ENCODE measurements around the gene DCC.

DNA sequence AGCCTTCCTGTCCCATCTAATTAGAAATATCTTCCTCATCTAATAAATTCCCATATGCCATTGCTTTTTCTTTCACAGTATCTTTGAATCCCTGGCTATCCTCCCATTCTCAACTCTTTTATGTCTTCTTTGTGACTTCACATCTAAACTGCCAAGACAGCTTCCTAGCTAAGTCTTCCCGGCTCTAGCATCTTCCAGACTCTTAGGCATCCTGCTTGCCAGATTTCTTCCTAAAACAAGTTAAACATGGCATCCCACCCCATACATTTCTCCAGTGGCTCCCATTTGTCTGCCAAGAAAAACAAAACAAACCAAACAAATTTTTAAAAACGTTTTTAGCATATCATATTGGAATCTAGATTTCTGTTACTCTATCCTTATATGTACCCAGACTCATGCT is 1132.5 kb downstream of the DCC start:
- TF ChIP-seq BDP1 (IDR thresholded peaks at IDR 0.05; ENCODE audit: insufficient read depth, insufficient read length) (no peak), NFIX (CRISPR knock-in tag; IDR thresholded peaks at IDR 0.05; ENCODE audit: low read depth) (no peak), JUND (IDR thresholded peaks at IDR 0.05; ENCODE audit: borderline replicate concordance, low read depth, low read length) (no peak), JUND (tag; IDR thresholded peaks at IDR 0.05; ENCODE audit: borderline replicate concordance, low read depth, low read length) (no peak), RFX5 (IDR thresholded peaks at IDR 0.05; ENCODE audit: low read depth, low read length) (no peak), SMARCA4 (IDR thresholded peaks at IDR 0.05) (no peak), MYC (IDR thresholded peaks at IDR 0.05; ENCODE audit: low read depth, low read length) (no peak), MYC (CRISPR knock-in tag; IDR thresholded peaks at IDR 0.05; ENCODE audit: borderline replicate concordance, low read depth) (no peak), TEAD2 (tag; IDR thresholded peaks at IDR 0.05) (no peak), MTA3 (IDR thresholded peaks at IDR 0.05; ENCODE audit: borderline replicate concordance) (no peak)
- TF ChIP-seq, protein P1, sequence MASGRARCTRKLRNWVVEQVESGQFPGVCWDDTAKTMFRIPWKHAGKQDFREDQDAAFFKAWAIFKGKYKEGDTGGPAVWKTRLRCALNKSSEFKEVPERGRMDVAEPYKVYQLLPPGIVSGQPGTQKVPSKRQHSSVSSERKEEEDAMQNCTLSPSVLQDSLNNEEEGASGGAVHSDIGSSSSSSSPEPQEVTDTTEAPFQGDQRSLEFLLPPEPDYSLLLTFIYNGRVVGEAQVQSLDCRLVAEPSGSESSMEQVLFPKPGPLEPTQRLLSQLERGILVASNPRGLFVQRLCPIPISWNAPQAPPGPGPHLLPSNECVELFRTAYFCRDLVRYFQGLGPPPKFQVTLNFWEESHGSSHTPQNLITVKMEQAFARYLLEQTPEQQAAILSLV (tag; IDR thresholded peaks at IDR 0.05), result no peak
- TF ChIP-seq, protein P2, sequence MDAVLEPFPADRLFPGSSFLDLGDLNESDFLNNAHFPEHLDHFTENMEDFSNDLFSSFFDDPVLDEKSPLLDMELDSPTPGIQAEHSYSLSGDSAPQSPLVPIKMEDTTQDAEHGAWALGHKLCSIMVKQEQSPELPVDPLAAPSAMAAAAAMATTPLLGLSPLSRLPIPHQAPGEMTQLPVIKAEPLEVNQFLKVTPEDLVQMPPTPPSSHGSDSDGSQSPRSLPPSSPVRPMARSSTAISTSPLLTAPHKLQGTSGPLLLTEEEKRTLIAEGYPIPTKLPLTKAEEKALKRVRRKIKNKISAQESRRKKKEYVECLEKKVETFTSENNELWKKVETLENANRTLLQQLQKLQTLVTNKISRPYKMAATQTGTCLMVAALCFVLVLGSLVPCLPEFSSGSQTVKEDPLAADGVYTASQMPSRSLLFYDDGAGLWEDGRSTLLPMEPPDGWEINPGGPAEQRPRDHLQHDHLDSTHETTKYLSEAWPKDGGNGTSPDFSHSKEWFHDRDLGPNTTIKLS (IDR thresholded peaks at IDR 0.05; ENCODE audit: borderline replicate concordance, low read depth), result no peak

Data from K562 (cell line).